ENCODE measurements around the gene UPK1A. TPM values are rescaled to one million over a fixed set of nuclear protein-coding genes. Genes with fewer than 3 reads are reported as not detected.
A peak's percentile ranks its signal among the peaks of the same experiment; 100 is the strongest.

UPK1A gene
- total and polyA plus RNA-seq, 2 of the 8 experiments (the other 6 are each of a cell fraction or from before 2014, with no cell fraction given) = 0.56 to 9.9 TPM

DNA sequence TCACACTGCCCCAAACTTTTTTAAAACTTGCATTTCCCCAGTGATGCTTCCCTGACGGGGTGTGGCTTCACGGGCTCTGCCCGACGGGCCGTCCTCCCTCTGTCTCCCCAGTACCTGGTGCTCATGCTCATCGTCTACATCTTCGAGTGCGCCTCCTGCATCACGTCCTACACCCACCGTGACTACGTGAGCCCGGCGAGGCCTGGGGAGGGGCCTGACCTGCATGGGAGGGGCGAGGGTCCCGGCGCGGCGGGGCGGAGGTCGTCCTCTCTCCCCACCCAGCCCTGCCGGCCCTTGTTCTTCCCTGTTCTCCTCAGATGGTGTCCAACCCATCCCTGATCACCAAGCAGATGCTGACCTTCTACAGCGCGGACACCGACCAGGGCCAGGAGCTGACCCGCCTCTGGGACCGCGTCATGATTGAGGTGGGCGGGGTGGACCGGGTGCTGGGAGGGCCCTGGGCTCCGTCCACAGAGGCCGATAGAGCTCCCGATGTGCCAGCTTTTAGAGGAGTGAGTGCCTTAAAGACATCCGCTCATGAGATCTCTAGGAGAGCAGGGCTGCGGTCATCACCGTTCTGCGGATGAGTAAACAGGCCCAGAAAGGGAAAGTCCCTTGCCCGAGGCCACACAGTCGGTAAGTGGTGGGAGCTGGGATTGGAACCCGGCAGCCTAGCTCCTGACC lies 6.9 kb downstream of the UPK1A start (continued):
- TF ChIP-seq, protein P1, sequence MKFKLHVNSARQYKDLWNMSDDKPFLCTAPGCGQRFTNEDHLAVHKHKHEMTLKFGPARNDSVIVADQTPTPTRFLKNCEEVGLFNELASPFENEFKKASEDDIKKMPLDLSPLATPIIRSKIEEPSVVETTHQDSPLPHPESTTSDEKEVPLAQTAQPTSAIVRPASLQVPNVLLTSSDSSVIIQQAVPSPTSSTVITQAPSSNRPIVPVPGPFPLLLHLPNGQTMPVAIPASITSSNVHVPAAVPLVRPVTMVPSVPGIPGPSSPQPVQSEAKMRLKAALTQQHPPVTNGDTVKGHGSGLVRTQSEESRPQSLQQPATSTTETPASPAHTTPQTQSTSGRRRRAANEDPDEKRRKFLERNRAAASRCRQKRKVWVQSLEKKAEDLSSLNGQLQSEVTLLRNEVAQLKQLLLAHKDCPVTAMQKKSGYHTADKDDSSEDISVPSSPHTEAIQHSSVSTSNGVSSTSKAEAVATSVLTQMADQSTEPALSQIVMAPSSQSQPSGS (IDR thresholded peaks at IDR 0.05; ENCODE audit: low read length) = no peak
- TF ChIP-seq EP300 (IDR thresholded peaks at IDR 0.05; ENCODE audit: borderline replicate concordance in 1 of 2, low read depth in 2 of 2, low read length in 2 of 2) (no peak), NRF1 (IDR thresholded peaks at IDR 0.05; ENCODE audit: low read depth, low read length) (no peak), BACH1 (IDR thresholded peaks at IDR 0.05; ENCODE audit: low read length) (no peak), ASH2L (IDR thresholded peaks at IDR 0.05; ENCODE audit: low read length) (peak; percentile 47), EZH2 (IDR thresholded peaks at IDR 0.05; ENCODE audit: low read depth, low read length, severe bottlenecking) (no peak), ATF3 (IDR thresholded peaks at IDR 0.05; ENCODE audit: insufficient read depth, low read depth, low read length) (no peak), CREB1 (IDR thresholded peaks at IDR 0.05) (peak; percentile 70), SIX5 (IDR thresholded peaks at IDR 0.05; ENCODE audit: low read depth, low read length) (no peak), SIN3A (conservative IDR thresholded peaks at IDR 0.05 in 1 of 2, IDR thresholded peaks at IDR 0.05 in 1 of 2; ENCODE audit: low read depth in 1 of 2, low read length in 2 of 2) (no peak), ZNF274 (IDR thresholded peaks at IDR 0.05; ENCODE audit: borderline replicate concordance, extremely low read depth, low read length) (no peak), TAF1 (IDR thresholded peaks at IDR 0.05; ENCODE audit: low read depth, low read length) (no peak), CTBP2 (IDR thresholded peaks at IDR 0.05; ENCODE audit: borderline replicate concordance, insufficient read depth, insufficient read length, low read length) (no peak), RBBP5 (IDR thresholded peaks at IDR 0.05; ENCODE audit: borderline replicate concordance, low read depth, low read length) (no peak)
- TF ChIP-seq, protein P2, sequence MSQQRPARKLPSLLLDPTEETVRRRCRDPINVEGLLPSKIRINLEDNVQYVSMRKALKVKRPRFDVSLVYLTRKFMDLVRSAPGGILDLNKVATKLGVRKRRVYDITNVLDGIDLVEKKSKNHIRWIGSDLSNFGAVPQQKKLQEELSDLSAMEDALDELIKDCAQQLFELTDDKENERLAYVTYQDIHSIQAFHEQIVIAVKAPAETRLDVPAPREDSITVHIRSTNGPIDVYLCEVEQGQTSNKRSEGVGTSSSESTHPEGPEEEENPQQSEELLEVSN (IDR thresholded peaks at IDR 0.05) = 0 out of 2 replicates have a peak, but pooled peaks have one; percentile 9
- TF ChIP-seq, protein P3, sequence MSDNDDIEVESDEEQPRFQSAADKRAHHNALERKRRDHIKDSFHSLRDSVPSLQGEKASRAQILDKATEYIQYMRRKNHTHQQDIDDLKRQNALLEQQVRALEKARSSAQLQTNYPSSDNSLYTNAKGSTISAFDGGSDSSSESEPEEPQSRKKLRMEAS (IDR thresholded peaks at IDR 0.05) = peak; percentile 55; the same call in 1 of the 2 replicates
- TF ChIP-seq, protein P4, sequence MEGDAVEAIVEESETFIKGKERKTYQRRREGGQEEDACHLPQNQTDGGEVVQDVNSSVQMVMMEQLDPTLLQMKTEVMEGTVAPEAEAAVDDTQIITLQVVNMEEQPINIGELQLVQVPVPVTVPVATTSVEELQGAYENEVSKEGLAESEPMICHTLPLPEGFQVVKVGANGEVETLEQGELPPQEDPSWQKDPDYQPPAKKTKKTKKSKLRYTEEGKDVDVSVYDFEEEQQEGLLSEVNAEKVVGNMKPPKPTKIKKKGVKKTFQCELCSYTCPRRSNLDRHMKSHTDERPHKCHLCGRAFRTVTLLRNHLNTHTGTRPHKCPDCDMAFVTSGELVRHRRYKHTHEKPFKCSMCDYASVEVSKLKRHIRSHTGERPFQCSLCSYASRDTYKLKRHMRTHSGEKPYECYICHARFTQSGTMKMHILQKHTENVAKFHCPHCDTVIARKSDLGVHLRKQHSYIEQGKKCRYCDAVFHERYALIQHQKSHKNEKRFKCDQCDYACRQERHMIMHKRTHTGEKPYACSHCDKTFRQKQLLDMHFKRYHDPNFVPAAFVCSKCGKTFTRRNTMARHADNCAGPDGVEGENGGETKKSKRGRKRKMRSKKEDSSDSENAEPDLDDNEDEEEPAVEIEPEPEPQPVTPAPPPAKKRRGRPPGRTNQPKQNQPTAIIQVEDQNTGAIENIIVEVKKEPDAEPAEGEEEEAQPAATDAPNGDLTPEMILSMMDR (IDR thresholded peaks at IDR 0.05; ENCODE audit: control extremely low read depth in 1 of 3, insufficient read depth in 1 of 3, low read depth in 1 of 3, low read length in 3 of 3) = no peak

All from H1 (cell line).